ENCODE results near the gene FLNB. TPM values are rescaled to one million over a fixed set of nuclear protein-coding genes. Genes with fewer than 3 reads are reported as not detected.

Gene FLNB
- total and polyA plus RNA-seq, 9 of the 15 experiments (the other 6 are each of a cell fraction or from before 2014, with no cell fraction given), result 9.4 to 48.1 (median 25.6) TPM

GRCh38 chr3:58005669-58006068, 2.6 kb upstream of the FLNB start:
- POLR2A ChIA-PET, result no interaction called here
- intact Hi-C loops (cut with micrococcal nuclease) (loop anchor here (5.0 to 10.0 kb wide), 2 partner anchors 43 to 141 kb away; no protein-coding TSS in a partner anchor), in situ Hi-C loops (cut with MboI) (loop anchor here (10.0 to 25.0 kb wide), 2 partner anchors 157 to 299 kb away; partner anchors contain the start of genes HTD2 and RPP14)
- H3K36me3 ChIP-seq (ENCODE audit: control insufficient read depth, insufficient read depth, low read length), result no peaks in the 10 kb centered on the region
- CTCF ChIA-PET (ENCODE audit: low intra/inter-chr PET ratio), result no interaction called here
- ATAC-seq (no peak), FAIRE-seq (no peak), DNase-seq (ENCODE audit: extremely low read depth in 1 of 4, low spot score in 3 of 4) (no peak)
- no peaks in the 10 kb centered on the region for H4K20me1 ChIP-seq (replicated peaks; ENCODE audit: control insufficient read depth, insufficient read depth, low read length)
- no peak overlapping the region for H3K27ac ChIP-seq (ENCODE audit: extremely low read depth, low read depth, low read length)
- H3K79me2 ChIP-seq (ENCODE audit: control insufficient read depth, insufficient read depth, low read length), result peaks cover 24% of the 10 kb centered on the region
- H3K9me3 ChIP-seq (replicated peaks; ENCODE audit: control insufficient read depth, insufficient read depth, low read depth, low read length), result no peaks in the 10 kb centered on the region
- 78% methylated on average over 2 of the region's 2 CpGs for WGBS (ENCODE audit: insufficient coverage, low coverage, missing lambda C conversion rate)
- no peak overlapping the region for H3K9ac ChIP-seq (ENCODE audit: insufficient read depth in 1 of 2, low read depth in 2 of 2, low read length in 2 of 2)
- no peaks in the 10 kb centered on the region for H3K9me1 ChIP-seq (ENCODE audit: control insufficient read depth, insufficient read depth, low read length)
- H3K4me2 ChIP-seq (ENCODE audit: insufficient read depth, low read length), result no peak overlapping the region
- peaks cover 18 to 31% of the 10 kb centered on the region in 2 experiments for H3K4me1 ChIP-seq (replicated peaks in 1 of 2; ENCODE audit: control insufficient read depth in 2 of 2, insufficient read depth in 2 of 2, low read length in 2 of 2)
- no peak overlapping the region for H2AFZ ChIP-seq (ENCODE audit: low read depth, low read length)
- no peak overlapping the region for H3K4me3 ChIP-seq
- BruUV-seq (replicated peaks), result no TSS peak
- H3K27me3 ChIP-seq (ENCODE audit: control insufficient read depth in 2 of 2, insufficient read depth in 2 of 2, low read length in 2 of 2), result no peaks in the 10 kb centered on the region
- TF ChIP-seq, protein P1, sequence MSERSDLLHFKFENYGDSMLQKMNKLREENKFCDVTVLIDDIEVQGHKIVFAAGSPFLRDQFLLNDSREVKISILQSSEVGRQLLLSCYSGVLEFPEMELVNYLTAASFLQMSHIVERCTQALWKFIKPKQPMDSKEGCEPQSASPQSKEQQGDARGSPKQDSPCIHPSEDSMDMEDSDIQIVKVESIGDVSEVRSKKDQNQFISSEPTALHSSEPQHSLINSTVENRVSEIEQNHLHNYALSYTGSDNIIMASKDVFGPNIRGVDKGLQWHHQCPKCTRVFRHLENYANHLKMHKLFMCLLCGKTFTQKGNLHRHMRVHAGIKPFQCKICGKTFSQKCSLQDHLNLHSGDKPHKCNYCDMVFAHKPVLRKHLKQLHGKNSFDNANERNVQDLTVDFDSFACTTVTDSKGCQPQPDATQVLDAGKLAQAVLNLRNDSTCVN (CRISPR knock-in tag; IDR thresholded peaks at IDR 0.05), result no peak
- TF ChIP-seq TAF15 (IDR thresholded peaks at IDR 0.05; ENCODE audit: low read depth, low read length) (no peak), ID3 (CRISPR knock-in tag; IDR thresholded peaks at IDR 0.05) (no peak), ID3 (tag; IDR thresholded peaks at IDR 0.05) (no peak), CLOCK (CRISPR knock-in tag; IDR thresholded peaks at IDR 0.05; ENCODE audit: borderline replicate concordance) (no peak), BHLHE40 (IDR thresholded peaks at IDR 0.05; ENCODE audit: low read length) (no peak), ESRRA (IDR thresholded peaks at IDR 0.05; ENCODE audit: borderline replicate concordance, low read depth) (no peak), EWSR1 (IDR thresholded peaks at IDR 0.05; ENCODE audit: borderline replicate concordance, low read depth, partially characterized antibody) (no peak), ZBTB7A (IDR thresholded peaks at IDR 0.05; ENCODE audit: borderline replicate concordance, control insufficient read depth, low read depth, low read length) (no peak), SPI1 (IDR thresholded peaks at IDR 0.05; ENCODE audit: borderline replicate concordance, low read depth, low read length) (no peak), OTX1 (CRISPR knock-in tag; IDR thresholded peaks at IDR 0.05) (no peak), HDAC8 (tag; IDR thresholded peaks at IDR 0.05) (no peak), ETV5 (CRISPR knock-in tag; IDR thresholded peaks at IDR 0.05; ENCODE audit: low read depth) (no peak), POLR2AphosphoS5 (IDR thresholded peaks at IDR 0.05; ENCODE audit: control insufficient read depth, insufficient read depth, low read depth, low read length) (no peak), ZNF436 (CRISPR knock-in tag; IDR thresholded peaks at IDR 0.05) (no peak), ZNF717 (CRISPR knock-in tag; IDR thresholded peaks at IDR 0.05) (no peak)
- TF ChIP-seq, protein P2, sequence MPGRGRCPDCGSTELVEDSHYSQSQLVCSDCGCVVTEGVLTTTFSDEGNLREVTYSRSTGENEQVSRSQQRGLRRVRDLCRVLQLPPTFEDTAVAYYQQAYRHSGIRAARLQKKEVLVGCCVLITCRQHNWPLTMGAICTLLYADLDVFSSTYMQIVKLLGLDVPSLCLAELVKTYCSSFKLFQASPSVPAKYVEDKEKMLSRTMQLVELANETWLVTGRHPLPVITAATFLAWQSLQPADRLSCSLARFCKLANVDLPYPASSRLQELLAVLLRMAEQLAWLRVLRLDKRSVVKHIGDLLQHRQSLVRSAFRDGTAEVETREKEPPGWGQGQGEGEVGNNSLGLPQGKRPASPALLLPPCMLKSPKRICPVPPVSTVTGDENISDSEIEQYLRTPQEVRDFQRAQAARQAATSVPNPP (IDR thresholded peaks at IDR 0.05; ENCODE audit: borderline replicate concordance, insufficient read depth, insufficient read length), result no peak

Data from K562 (cell line).